GM12878 (cell line): ENCODE measurements around the gene GSE1. TPM values are rescaled to one million over a fixed set of nuclear protein-coding genes. Genes with fewer than 3 reads are reported as not detected.

Experiments
- ATAC-seq: fragments of 200-7000 bp; cut with Tn5 transposase; 3 replicates; pipeline ENCODE4 v1.9.1; 2020; ENCODE audit warnings: mild to moderate bottlenecking, moderate library complexity
- BruUV-seq: library from RNA; stranded (reverse); fragments of 400-500 nt; replicated peaks from 2 replicates; lab custom pipeline; 2021; lab: Mats Ljungman, UMichigan
- CTCF ChIA-PET: fragments of 300-600 bp; sonication (Branson Sonifier 250); formaldehyde crosslinking; extraction: SDS; loops from one replicate; lab custom pipeline; 2021; ENCODE audit warnings: inconsistent platforms; lab: Yijun Ruan, JAX
- POLR2A ChIA-PET: fragments of 350-600 bp; formaldehyde crosslinking; extraction: SDS; loops from one replicate; lab custom pipeline; 2021; ENCODE audit warnings: inconsistent platforms; lab: Charles Lee
- RAD21 ChIA-PET: fragments of 300-600 bp; sonication (Branson Sonifier 250); formaldehyde crosslinking; loops from one replicate; lab custom pipeline; 2023; ENCODE audit warnings: antibody characterized with exemption; ENCODE audit not compliant: unreplicated experiment; lab: Charles Lee
- SMC1A ChIA-PET: fragments of 300-600 bp; sonication (Branson Sonifier 250); formaldehyde crosslinking; loops from one replicate; lab custom pipeline; 2023; ENCODE audit not compliant: unreplicated experiment, uncharacterized antibody; lab: Charles Lee
- DNase-seq: peaks from one replicate; pipeline ENCODE4 v3.0.0-alpha.2; 2011; ENCODE audit warnings: low read depth, low spot score
- FAIRE-seq: peaks from 3 replicates; lab custom pipeline; 2011; peaks lifted over from hg19 to GRCh38; lab: Jason Lieb, UNC
- H2AFZ ChIP-seq: 2 replicates; pipeline ENCODE4 v1.6.0; 2011; ENCODE audit warnings: low read depth, low read length, control low read depth; ENCODE audit not compliant: control insufficient read depth
- H3K27ac ChIP-seq: 2 replicates; pipeline ENCODE4 v1.5.1; 2011; ENCODE audit warnings: control low read depth; ENCODE audit not compliant: control insufficient read depth, insufficient read depth
- H3K27me3 ChIP-seq, 2 experiments: replicated peaks in 1 of 2; 2 replicates each; pipeline versions ENCODE4 v1.6.0 to v1.6.1; 2011; ENCODE audit warnings: low read length in 1 of 2; ENCODE audit not compliant: control insufficient read depth in 2 of 2, insufficient read depth in 2 of 2
- H3K36me3 ChIP-seq, 2 experiments: 2 replicates each; pipeline ENCODE4 v1.5.1; 2011; ENCODE audit warnings: low read length in 1 of 2; ENCODE audit not compliant: control insufficient read depth in 2 of 2, insufficient read depth in 2 of 2
- H3K4me1 ChIP-seq: 2 replicates; pipeline ENCODE4 v1.6.1; 2011; ENCODE audit warnings: mild to moderate bottlenecking, low read length, moderate library complexity, mixed read lengths; ENCODE audit not compliant: control insufficient read depth, insufficient read depth
- H3K4me2 ChIP-seq: 2 replicates; pipeline ENCODE4 v1.6.0; 2011; ENCODE audit warnings: control low read depth; ENCODE audit not compliant: control insufficient read depth, insufficient read depth
- H3K4me3 ChIP-seq: fragments of 200-600 bp; sonication (generic); 2 replicates; pipeline ENCODE4 v1.5.1; 2016
- H3K79me2 ChIP-seq: 2 replicates; pipeline ENCODE4 v1.6.0; 2011; ENCODE audit warnings: low read length; ENCODE audit not compliant: control insufficient read depth, insufficient read depth
- H3K9ac ChIP-seq: 2 replicates; pipeline ENCODE4 v1.8.0; 2011; ENCODE audit warnings: low read length, control low read depth, mixed read lengths; ENCODE audit not compliant: control insufficient read depth, insufficient read depth
- H3K9me3 ChIP-seq: replicated peaks from 3 replicates; pipeline ENCODE4 v1.5.1; 2011; ENCODE audit warnings: mild to moderate bottlenecking, low read length; ENCODE audit not compliant: control insufficient read depth, insufficient read depth
- H4K20me1 ChIP-seq: 2 replicates; pipeline ENCODE4 v1.6.0; 2011; ENCODE audit not compliant: control insufficient read depth, insufficient read depth
- CREB1 ChIP-seq: IDR thresholded peaks from 2 replicates; pipeline ENCODE4 v1.6.1; 2012; ENCODE audit warnings: low read depth, mild to moderate bottlenecking, inconsistent platforms
- CREM ChIP-seq: IDR thresholded peaks from 2 replicates; pipeline ENCODE4 v1.6.1; 2014; ENCODE audit warnings: antibody characterized with exemption, low read depth
- E2F4 ChIP-seq: IDR thresholded peaks from 2 replicates; pipeline ENCODE4 v1.6.1; 2012; ENCODE audit warnings: low read depth, low read length, improper control_type of control experiment
- ESRRA ChIP-seq: IDR thresholded peaks from 2 replicates; pipeline ENCODE4 v1.6.1; 2012; ENCODE audit warnings: mild to moderate bottlenecking, low read length, improper control_type of control experiment
- GABPA ChIP-seq: IDR thresholded peaks from 2 replicates; pipeline ENCODE4 v1.6.1; 2014; ENCODE audit warnings: antibody characterized with exemption, low read depth, mild to moderate bottlenecking, inconsistent platforms
- HDGF ChIP-seq: fragments of 450-650 bp; IDR thresholded peaks from 2 replicates; pipeline ENCODE4 v1.6.1; 2016; ENCODE audit warnings: antibody characterized with exemption
- IRF5 ChIP-seq: fragments of 450-650 bp; IDR thresholded peaks from 2 replicates; pipeline ENCODE4 v1.6.1; 2017; ENCODE audit warnings: borderline replicate concordance
- KDM1A ChIP-seq: fragments of 200-600 bp; sonication (generic); IDR thresholded peaks from 2 replicates; pipeline ENCODE4 v1.6.1; 2016; ENCODE audit warnings: borderline replicate concordance
- MEF2B ChIP-seq: fragments of 450-650 bp; IDR thresholded peaks from 2 replicates; pipeline ENCODE4 v1.6.1; 2018; ENCODE audit warnings: mild to moderate bottlenecking, moderate library complexity; ENCODE audit not compliant: partially characterized antibody, poor library complexity, severe bottlenecking
- MYB ChIP-seq: fragments of 150-350 bp; IDR thresholded peaks from 2 replicates; pipeline ENCODE4 v1.6.1; 2014; ENCODE audit warnings: mild to moderate bottlenecking, low read depth, low read length, borderline replicate concordance
- NFIC ChIP-seq: IDR thresholded peaks from 2 replicates; pipeline ENCODE4 v1.6.1; 2012; ENCODE audit warnings: low read depth, mild to moderate bottlenecking, inconsistent platforms, low read length, moderate library complexity
- PML ChIP-seq: IDR thresholded peaks from 2 replicates; pipeline ENCODE4 v1.6.1; 2012; ENCODE audit warnings: low read length, inconsistent platforms
- RAD51 ChIP-seq: fragments of 450-650 bp; IDR thresholded peaks from 2 replicates; pipeline ENCODE4 v1.6.1; 2016; ENCODE audit warnings: moderate library complexity, mild to moderate bottlenecking, inconsistent platforms
- RB1 ChIP-seq: fragments of 450-650 bp; formaldehyde crosslinking; IDR thresholded peaks from 2 replicates; pipeline ENCODE4 v1.6.1; 2017; ENCODE audit warnings: mild to moderate bottlenecking, borderline replicate concordance
- RFX5 ChIP-seq: IDR thresholded peaks from 2 replicates; pipeline ENCODE4 v1.6.1; 2011; ENCODE audit warnings: low read depth, low read length, improper control_type of control experiment
- RUNX3 ChIP-seq: IDR thresholded peaks from 2 replicates; pipeline ENCODE4 v1.6.1; 2012; ENCODE audit warnings: low read length, inconsistent platforms
- SREBF2 ChIP-seq: IDR thresholded peaks from 2 replicates; pipeline ENCODE4 v1.6.1; 2012; ENCODE audit warnings: mild to moderate bottlenecking, low read length
- SUZ12 ChIP-seq: fragments of 200-600 bp; sonication (generic); IDR thresholded peaks from one replicate; pipeline ENCODE4 v1.6.1; 2018; ENCODE audit warnings: antibody characterized with exemption, mild to moderate bottlenecking; ENCODE audit not compliant: unreplicated experiment
- TARDBP ChIP-seq: IDR thresholded peaks from 2 replicates; pipeline ENCODE4 v1.6.1; 2016; ENCODE audit warnings: borderline replicate concordance
- ZNF217 ChIP-seq: fragments of 450-650 bp; IDR thresholded peaks from 2 replicates; pipeline ENCODE4 v1.6.1; 2017; ENCODE audit warnings: antibody characterized with exemption, mild to moderate bottlenecking
- WGBS: methylation state at CpG from one replicate; pipeline ENCODE4 v1.1.6; 2016; ENCODE audit warnings: low lambda C conversion rate; ENCODE audit not compliant: insufficient replicate concordance, insufficient coverage; ENCODE audit errors: missing lambda C conversion rate; 5-methylcytosine and 5-hydroxymethylcytosine counted together
- in situ Hi-C: fragments of 300-500 bp; cut with MboI; formaldehyde crosslinking; loops from 9 replicates; pipeline ENCODE4 v1.14.3; 2018; ENCODE audit warnings: mixed read lengths
- intact Hi-C: fragments of 100-400 bp; cut with micrococcal nuclease; formaldehyde crosslinking; loops from one replicate; pipeline ENCODE4 v1.14.2; 2022; ENCODE audit not compliant: unreplicated experiment
- polyA plus RNA-seq, 11 experiments: library from polyadenylated mRNA; depleted of rRNA in 4 of 11; unstranded in 6 of 11; stranded (reverse) in 5 of 11; fragments of >200 nt; fragmentation: Nextera tagmentation in 4 of 11; fragmentation: Illumina TruSeq in 1 of 11; extraction: Ambion mirVana in 4 of 11; extraction: Trizol in 1 of 11; gene quantifications; 1 replicate in 1 of 11; 2 replicates in 10 of 11; pipeline versions ENCODE4 v1.2.1 to v1.2.3, GENCODE V29; 2011 to 2016; ENCODE audit warnings: inconsistent platforms in 2 of 11, missing spikeins in 2 of 11, low read depth in 1 of 11
- total RNA-seq, 4 experiments: library from RNA; depleted of rRNA in 3 of 4; stranded (reverse); fragments of >200 nt in 3 of 4; fragmentation: Illumina TruSeq in 1 of 4; extraction: Trizol in 1 of 4; gene quantifications; 2 replicates each; pipeline versions ENCODE4 v1.2.1 to v1.2.3, GENCODE V29; 2013 to 2021

GSE1 gene
- total and polyA plus RNA-seq, 10 of the 15 experiments (the other 5 are each of a cell fraction or from before 2014, with no cell fraction given) = 4.6 to 58.7 (median 18.2) TPM

GRCh38 chr16:85699628-85700027 is 86.5 kb downstream of the GSE1 start:
- WGBS = 45% methylated on average over 7 of the region's 7 CpGs

GRCh38 chr16:85704011-85704410 is 90.9 kb downstream of the GSE1 start:
- intact Hi-C loops = no loop called here
- 80% methylated on average over 10 of the region's 11 CpGs for WGBS
- H3K9me3 ChIP-seq = no peaks in the 10 kb centered on the region
- no peaks in the 10 kb centered on the region; a peak in 2 of 4 replicates for H3K27me3 ChIP-seq
- in situ Hi-C loops = no loop called here
- BruUV-seq = no TSS peak
- POLR2A ChIA-PET = interaction anchor here (0.7 kb wide), 1 partner anchor 100 kb away, joined by 9 read pairs; no protein-coding TSS in a partner anchor
- no peak overlapping the region for H3K4me3 ChIP-seq
- RAD21 ChIA-PET = no interaction called here
- H3K4me1 ChIP-seq = no peaks in the 10 kb centered on the region
- no peaks in the 10 kb centered on the region for H3K79me2 ChIP-seq
- FAIRE-seq = no peak
- H3K4me2 ChIP-seq = no peak overlapping the region
- DNase-seq = no peak
- H3K36me3 ChIP-seq = no peaks in the 10 kb centered on the region
- SMC1A ChIA-PET = no interaction called here
- no peak overlapping the region for H3K27ac ChIP-seq
- no peak for ATAC-seq
- H4K20me1 ChIP-seq = no peaks in the 10 kb centered on the region
- CTCF ChIA-PET = interaction anchor here (0.6 kb wide), 1 partner anchor 18 kb away, joined by 3 read pairs; no protein-coding TSS in a partner anchor
- no peak overlapping the region for H2AFZ ChIP-seq
- H3K9ac ChIP-seq = no peak overlapping the region
- TF ChIP-seq NFIC (no peak), CREM (no peak), RB1 (no peak), SREBF2 (no peak), MYB (no peak), MEF2B (no peak), PML (no peak), SUZ12 (no peak), E2F4 (no peak), RAD51 (no peak), TARDBP (no peak), GABPA (no peak), CREB1 (no peak), RUNX3 (no peak), HDGF (no peak), IRF5 (no peak), KDM1A (no peak), ESRRA (no peak)

More at GRCh38 chr16:85699628-85700027, 86.5 kb downstream of the GSE1 start:
- Histone ChIP-seq H3K4me3 (no peak overlapping the region), H3K9me3 (no peaks in the 10 kb centered on the region)
- intact Hi-C loops = no loop called here
- DNase-seq = no peak
- ChIA-PET POLR2A (no interaction called here), CTCF (no interaction called here)
- TF ChIP-seq ZNF217 = no peak
- TF ChIP-seq MEF2B = no peak
- no peak for TF ChIP-seq RFX5
- TF ChIP-seq, all 136 proteins: peak for 0
- ChIA-PET RAD21 (no interaction called here), SMC1A (interaction anchor here (0.7 kb wide), 1 partner anchor 36 kb away, joined by 3 read pairs; no protein-coding TSS in a partner anchor)
- in situ Hi-C loops = no loop called here
- Histone ChIP-seq H3K79me2 (no peaks in the 10 kb centered on the region), H3K27ac (no peak overlapping the region), H3K36me3 (no peaks in the 10 kb centered on the region), H4K20me1 (no peaks in the 10 kb centered on the region), H2AFZ (no peak overlapping the region), H3K4me1 (no peaks in the 10 kb centered on the region), H3K27me3 (peaks cover 1 to 2% of the 10 kb centered on the region in 2 experiments; a peak in 3 of 4 replicates), H3K4me2 (no peak overlapping the region), H3K9ac (no peak overlapping the region)
- BruUV-seq = no TSS peak
- no peak for ATAC-seq
- no peak for FAIRE-seq
